H1 (cell line): ENCODE data around the gene PRKAG1.

Experiments used
- BRCA1 ChIP-seq: IDR thresholded peaks from 2 replicates; pipeline ENCODE4 v1.6.1; 2012; ENCODE audit warnings: low read depth, low read length, improper control_type of control experiment
- CTCF ChIP-seq, 3 experiments: IDR thresholded peaks; 1 replicate in 2 of 3; 2 replicates in 1 of 3; pipeline versions ENCODE4 v1.5.1 to v1.6.1; 2011; ENCODE audit warnings: low read length in 3 of 3, mild to moderate bottlenecking in 3 of 3, inconsistent platforms in 2 of 3, low read depth in 1 of 3, moderate library complexity in 1 of 3; ENCODE audit not compliant: insufficient read depth in 1 of 3; ENCODE audit errors: control extremely low read depth in 1 of 3
- E2F6 ChIP-seq: IDR thresholded peaks from 2 replicates; pipeline ENCODE4 v1.6.1; 2012; ENCODE audit warnings: inconsistent platforms
- EGR1 ChIP-seq: IDR thresholded peaks from 2 replicates; pipeline ENCODE4 v1.6.1; 2011; ENCODE audit warnings: low read depth, low read length, borderline replicate concordance
- EP300 ChIP-seq, 2 experiments: IDR thresholded peaks; 1 replicate in 1 of 2; 2 replicates in 1 of 2; pipeline ENCODE4 v1.6.1; 2011 to 2012; ENCODE audit warnings: low read depth in 2 of 2, low read length in 2 of 2, mild to moderate bottlenecking in 2 of 2, borderline replicate concordance in 1 of 2, inconsistent platforms in 1 of 2, moderate library complexity in 1 of 2
- FOSL1 ChIP-seq: IDR thresholded peaks from 2 replicates; pipeline ENCODE4 v1.6.1; 2011; ENCODE audit warnings: mild to moderate bottlenecking, low read depth, low read length, moderate library complexity; ENCODE audit not compliant: insufficient read depth
- POLR2A ChIP-seq, 2 experiments: IDR thresholded peaks; 1 replicate in 1 of 2; 2 replicates in 1 of 2; pipeline ENCODE4 v1.6.1; 2011; ENCODE audit warnings: low read depth in 2 of 2, low read length in 2 of 2, mild to moderate bottlenecking in 2 of 2; ENCODE audit errors: control extremely low read depth in 1 of 2
- POLR2AphosphoS5 ChIP-seq: IDR thresholded peaks from 2 replicates; pipeline ENCODE4 v1.6.1; 2011; ENCODE audit warnings: low read depth, low read length
- RAD21 ChIP-seq, 2 experiments: IDR thresholded peaks in 1 of 2; conservative IDR thresholded peaks in 1 of 2; 2 replicates each; pipeline ENCODE4 v1.6.1; 2011; ENCODE audit warnings: low read depth in 2 of 2, low read length in 2 of 2, improper control_type of control experiment in 1 of 2, inconsistent platforms in 1 of 2, mild to moderate bottlenecking in 1 of 2, moderate library complexity in 1 of 2
- RBBP5 ChIP-seq: IDR thresholded peaks from 2 replicates; pipeline ENCODE4 v1.7.1; 2012; ENCODE audit warnings: low read depth, mild to moderate bottlenecking, inconsistent platforms, low read length, moderate library complexity, borderline replicate concordance
- ZNF274 ChIP-seq: IDR thresholded peaks from 2 replicates; pipeline ENCODE4 v1.7.0; 2012; ENCODE audit warnings: low read length, borderline replicate concordance; ENCODE audit errors: extremely low read depth

GRCh38 chr12:49008943-49009342, 9.6 kb downstream of the PRKAG1 start:
- TF ChIP-seq CTCF (IDR thresholded peaks at IDR 0.05; ENCODE audit: control extremely low read depth in 1 of 3, insufficient read depth in 1 of 3, low read depth in 1 of 3, low read length in 3 of 3) (no peak), E2F6 (no peak), RBBP5 (no peak), EGR1 (no peak), ZNF274 (no peak), EP300 (IDR thresholded peaks at IDR 0.05; ENCODE audit: borderline replicate concordance in 1 of 2, low read depth in 2 of 2, low read length in 2 of 2) (no peak), RAD21 (IDR thresholded peaks at IDR 0.05 in 1 of 2, conservative IDR thresholded peaks at IDR 0.05 in 1 of 2; ENCODE audit: low read depth in 2 of 2, low read length in 2 of 2) (no peak), POLR2A (IDR thresholded peaks at IDR 0.05; ENCODE audit: control extremely low read depth in 1 of 2, low read depth in 2 of 2, low read length in 2 of 2) (no peak), POLR2AphosphoS5 (no peak), BRCA1 (no peak), FOSL1 (no peak)
